MG63 (cell line): ENCODE results near the gene UNCX. TPM values are rescaled to one million over a fixed set of nuclear protein-coding genes. Genes with fewer than 3 reads are reported as not detected.
"Not testable (repeated sequence)": the region's sequence is repeated elsewhere in the genome, so short reads cannot be mapped to it uniquely, and the experiment has no call there.

Source experiments
- DNase-seq: peaks from one replicate; pipeline ENCODE4 v3.0.0-alpha.2; 2020
- H3K27me3 ChIP-seq: fragments of 250-450 bp; sonication (Bioruptor Pico); 2 replicates; pipeline ENCODE4 v1.5.1; 2020; ENCODE audit warnings: mild to moderate bottlenecking, moderate library complexity
- H3K36me3 ChIP-seq: fragments of 250-450 bp; sonication (Bioruptor Pico); 2 replicates; pipeline ENCODE4 v1.5.1; 2020; ENCODE audit warnings: mild to moderate bottlenecking, moderate library complexity
- H3K4me3 ChIP-seq: fragments of 250-450 bp; sonication (Bioruptor Pico); 2 replicates; pipeline ENCODE4 v1.5.1; 2020; ENCODE audit warnings: mild to moderate bottlenecking, moderate library complexity
- H3K9me3 ChIP-seq: fragments of 250-450 bp; sonication (Bioruptor Pico); 2 replicates; pipeline ENCODE4 v1.5.1; 2020; ENCODE audit warnings: mild to moderate bottlenecking, moderate library complexity
- total RNA-seq: library from RNA; depleted of rRNA; stranded (reverse); fragments of >200 nt; shearing (Covaris generic); gene quantifications from 2 replicates; pipeline ENCODE4 v1.2.3, GENCODE V29; 2014; ENCODE audit warnings: low replicate concordance

Gene UNCX
- total RNA-seq, 1 experiment from 2014 or later, result not detected

DNA sequence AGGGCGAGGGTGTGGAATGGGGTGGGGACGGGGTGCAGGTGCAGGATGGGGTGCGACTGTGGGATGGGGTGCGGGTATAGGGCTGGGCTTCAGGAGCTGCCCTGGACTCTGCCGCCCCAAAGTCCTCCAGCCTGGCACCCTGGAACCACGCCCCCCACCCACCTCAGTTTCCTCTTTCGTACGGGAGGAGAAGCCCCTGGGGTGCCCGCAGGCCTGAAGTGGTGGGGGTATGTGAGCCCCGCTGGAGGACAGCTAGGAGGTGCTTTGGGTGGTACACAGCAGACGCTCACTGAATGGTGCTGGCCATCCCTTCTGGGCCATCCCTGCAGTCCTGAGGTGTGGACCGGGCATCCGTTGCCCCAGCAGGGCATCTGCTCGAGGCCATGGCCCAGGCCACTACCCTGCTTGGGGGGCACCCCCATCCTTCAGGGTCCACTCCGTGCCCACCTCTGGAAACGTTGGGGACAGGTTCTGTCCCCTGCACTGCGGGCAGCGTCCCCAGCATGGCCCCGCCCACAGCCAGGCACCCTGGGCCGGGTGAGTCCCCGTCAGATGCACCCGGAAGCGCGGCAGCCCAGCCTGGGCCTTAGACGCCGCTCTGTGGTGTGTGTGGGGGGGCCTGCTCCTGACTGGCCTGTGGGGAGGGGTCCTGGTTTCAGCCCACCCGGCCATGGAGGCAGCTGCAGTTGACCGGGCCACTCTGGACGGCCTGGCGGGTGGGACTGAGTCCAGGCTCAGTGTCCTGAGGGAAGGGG, 41.6 kb downstream of the UNCX start:
- Histone ChIP-seq H3K27me3 (peaks cover 6% of the 10 kb centered on the region), H3K36me3 (no peaks in the 10 kb centered on the region), H3K4me3 (no peak overlapping the region), H3K9me3 (no peaks in the 10 kb centered on the region)
- no peak for DNase-seq

DNA sequence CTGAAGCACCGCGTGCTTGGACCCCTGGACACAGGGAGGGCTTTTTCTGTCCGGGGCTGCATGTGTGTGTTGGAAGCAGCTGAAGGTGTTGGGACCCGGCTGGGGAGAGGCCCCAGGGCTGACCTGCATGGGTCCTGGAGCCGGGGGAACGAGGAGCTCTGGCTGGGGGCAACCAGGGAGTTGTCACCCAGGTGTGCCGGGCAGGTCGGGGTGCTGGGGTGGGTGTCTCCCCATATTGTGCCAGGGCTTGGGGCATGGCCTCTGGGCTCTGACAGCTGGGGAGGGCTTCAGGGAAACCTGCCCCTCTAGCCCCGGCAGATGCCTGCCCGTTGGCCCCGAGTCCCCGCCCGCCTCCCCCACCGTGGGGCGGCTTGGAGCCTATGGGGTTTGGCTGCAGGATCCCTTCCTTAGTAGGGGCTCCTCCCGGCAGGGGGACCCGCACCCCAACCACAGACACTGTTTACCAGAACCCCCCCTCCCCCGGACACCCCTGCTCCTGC, 42.3 kb downstream of the UNCX start:
- no peak for DNase-seq
- no peaks in the 10 kb centered on the region; the same call in 1 of the 2 replicates for H3K27me3 ChIP-seq

DNA sequence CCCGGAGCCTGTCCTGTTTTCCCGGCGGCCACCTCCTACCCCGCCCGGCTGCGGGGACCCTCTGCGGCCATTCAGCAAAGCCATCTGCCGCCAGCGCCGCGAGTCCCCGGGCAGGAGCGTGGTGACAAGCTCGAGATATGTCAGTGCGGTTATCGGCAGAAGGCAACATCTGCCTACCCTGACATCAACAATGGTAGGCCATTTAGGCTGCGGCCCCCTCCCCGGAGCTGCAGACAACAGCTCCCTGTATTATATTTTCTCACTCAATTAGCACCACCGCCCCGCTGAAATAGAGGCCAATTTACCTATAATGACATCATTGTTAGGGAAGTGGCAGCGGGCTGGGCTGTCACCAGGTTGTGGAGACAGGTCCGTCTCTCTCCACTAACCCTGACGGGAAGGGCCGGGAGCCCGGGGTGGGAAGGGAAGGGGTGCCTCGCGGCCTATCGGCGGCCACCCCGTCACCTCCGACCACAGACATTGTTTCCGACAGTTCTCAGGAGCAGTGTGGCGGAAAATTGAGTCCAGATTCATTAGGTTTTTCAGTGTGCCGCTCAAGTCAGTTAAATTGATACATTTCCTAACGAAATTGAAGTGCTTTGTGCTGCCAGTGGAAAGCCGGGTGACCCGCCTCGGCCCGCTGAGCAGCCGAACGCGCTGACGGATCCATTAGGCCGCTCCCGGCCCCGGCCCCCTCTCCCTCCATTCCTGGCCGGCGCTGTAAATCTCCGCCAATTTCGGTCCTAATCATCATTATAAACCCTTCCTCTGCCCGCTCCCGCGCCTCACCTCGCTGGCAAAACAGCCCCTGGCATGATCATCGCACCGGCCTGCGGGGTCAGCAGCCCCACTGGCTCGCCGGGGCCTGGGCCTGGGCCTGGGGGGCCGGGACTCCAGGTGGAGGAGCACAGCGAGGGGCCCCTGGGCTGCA, 43.0 kb downstream of the UNCX start:
- Histone ChIP-seq H3K36me3 (no peaks in the 10 kb centered on the region), H3K9me3 (no peaks in the 10 kb centered on the region), H3K4me3 (no peak overlapping the region), H3K27me3 (no peaks in the 10 kb centered on the region)
- DNase-seq, result no peak

More for the DNA sequence above, 42.3 kb downstream of the UNCX start:
- Histone ChIP-seq H3K9me3 (no peaks in the 10 kb centered on the region), H3K36me3 (no peaks in the 10 kb centered on the region), H3K4me3 (no peak overlapping the region)

DNA sequence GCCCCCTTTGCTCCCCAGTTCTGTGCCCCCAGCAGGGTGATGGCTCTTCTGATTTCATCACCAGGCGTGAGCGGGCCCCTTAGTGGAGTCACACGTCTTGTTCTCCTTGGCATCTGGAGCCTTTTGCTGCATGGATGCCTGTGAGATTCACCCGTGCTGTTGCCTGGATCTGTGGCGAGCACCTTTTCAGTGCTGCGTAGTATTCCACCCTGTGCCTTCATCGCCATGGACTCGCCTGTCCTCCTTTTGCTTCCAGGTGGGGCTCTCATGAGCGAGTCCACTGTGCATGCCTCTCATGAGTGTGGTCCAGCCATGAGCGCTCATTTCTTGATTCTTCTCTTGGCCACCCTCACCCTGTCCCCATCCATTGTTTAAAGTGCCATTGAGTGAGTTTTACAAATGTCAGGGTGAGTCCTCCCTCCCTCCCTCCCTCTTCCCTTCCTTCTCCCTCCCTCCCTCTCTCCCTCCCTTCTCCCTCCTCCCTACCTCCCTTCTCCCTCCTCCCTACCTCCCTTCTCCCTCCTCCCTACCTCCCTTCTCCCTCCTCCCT, 44.0 kb downstream of the UNCX start:
- no peaks in the 10 kb centered on the region for H3K36me3 ChIP-seq

DNA sequence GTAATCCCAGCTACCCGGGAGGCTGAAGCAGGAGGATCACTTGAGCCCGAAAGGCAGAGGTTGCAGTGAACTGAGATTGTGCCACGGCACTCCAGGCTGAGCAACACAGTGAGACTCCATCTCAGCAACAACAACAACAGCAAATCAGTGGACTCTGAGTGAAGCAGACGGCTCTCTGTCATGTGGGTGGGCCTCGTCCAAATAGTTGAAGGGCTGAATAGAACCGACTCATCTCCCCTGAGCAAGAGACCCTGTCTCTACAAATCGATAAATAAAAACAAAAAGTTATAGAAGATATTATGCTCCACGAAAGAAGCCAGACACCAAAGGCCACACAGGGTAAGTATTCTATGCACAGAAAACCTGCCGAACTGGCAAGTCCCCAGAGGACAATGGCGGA, 45.9 kb downstream of the UNCX start:
- no peaks in the 10 kb centered on the region for H3K36me3 ChIP-seq
- no peaks in the 10 kb centered on the region for H3K9me3 ChIP-seq
- no peak overlapping the region for H3K4me3 ChIP-seq
- DNase-seq, result no peak
- H3K27me3 ChIP-seq, result peaks cover 3% of the 10 kb centered on the region; the same call in 1 of the 2 replicates

More for the DNA sequence above, 44.0 kb downstream of the UNCX start:
- no peaks in the 10 kb centered on the region for H3K9me3 ChIP-seq
- H3K27me3 ChIP-seq, result peaks cover 3% of the 10 kb centered on the region; the same call in 1 of the 2 replicates
- no peak overlapping the region for H3K4me3 ChIP-seq
- DNase-seq, result no peak

DNA sequence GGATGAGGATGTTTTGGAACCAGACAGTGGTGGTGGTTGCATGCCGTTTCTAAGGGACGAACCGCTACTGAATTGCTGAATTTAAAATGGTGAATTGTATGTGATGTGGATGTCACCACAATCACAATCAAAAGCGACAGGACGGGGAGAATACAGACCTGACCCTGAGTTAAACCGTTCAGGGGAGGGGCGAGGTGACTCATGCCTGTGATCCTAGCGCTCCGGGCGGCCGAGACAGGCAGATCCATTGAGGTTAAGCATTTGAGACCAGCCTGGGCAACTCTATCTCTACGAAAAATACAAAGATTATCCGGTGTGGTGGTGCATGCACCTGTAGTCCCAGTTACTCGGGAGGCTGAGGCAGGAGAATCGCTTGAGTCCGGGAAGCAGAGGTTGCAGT, 46.4 kb downstream of the UNCX start:
- DNase-seq, result no peak
- Histone ChIP-seq H3K9me3 (no peaks in the 10 kb centered on the region), H3K36me3 (no peaks in the 10 kb centered on the region), H3K4me3 (no peak overlapping the region), H3K27me3 (peaks cover 3% of the 10 kb centered on the region; the same call in 1 of the 2 replicates)

DNA sequence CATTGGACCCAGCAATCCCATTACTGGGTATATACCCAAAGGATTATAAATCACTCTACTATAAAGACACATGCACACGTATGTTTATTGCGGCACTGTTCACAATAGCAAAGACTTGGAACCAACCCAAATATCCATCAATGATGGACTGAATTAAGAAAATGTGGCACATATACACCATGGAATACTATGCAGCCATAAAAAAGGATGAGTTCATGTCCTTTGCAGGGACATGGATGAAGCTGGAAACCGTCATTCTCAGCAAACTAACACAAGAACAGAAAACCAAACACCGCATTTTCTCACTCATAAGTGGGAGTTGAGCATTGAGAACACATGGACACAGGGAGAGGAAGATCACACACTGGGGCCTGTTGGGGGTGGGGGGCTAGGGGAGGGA, 47.2 kb downstream of the UNCX start:
- not testable (repeated sequence) for H3K36me3 ChIP-seq, H3K9me3 ChIP-seq, H3K27me3 ChIP-seq, H3K4me3 ChIP-seq, DNase-seq

DNA sequence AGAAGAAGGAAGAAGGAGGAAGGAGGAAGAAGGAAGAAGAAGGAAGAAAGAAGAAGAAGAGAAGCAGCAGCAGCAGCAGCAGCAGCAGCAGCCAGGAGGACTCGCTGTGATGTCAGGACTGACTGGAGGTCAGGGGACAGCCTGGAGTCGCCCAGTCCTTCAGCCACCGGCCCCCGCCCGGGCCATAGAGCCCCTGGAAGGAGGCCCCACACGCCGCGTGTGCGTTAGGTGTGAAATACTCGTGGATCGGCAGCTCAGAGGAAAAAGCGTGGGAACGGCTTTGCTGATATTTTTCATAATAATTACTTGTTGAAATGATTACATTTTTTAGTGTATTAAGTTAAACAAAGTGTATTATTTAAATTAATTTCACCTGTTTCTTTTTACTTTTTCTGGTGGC, 48.4 kb downstream of the UNCX start:
- DNase-seq, result no peak
- H3K9me3 ChIP-seq, result no peaks in the 10 kb centered on the region
- no peaks in the 10 kb centered on the region for H3K36me3 ChIP-seq
- H3K27me3 ChIP-seq, result peaks cover 3% of the 10 kb centered on the region; the same call in 1 of the 2 replicates
- H3K4me3 ChIP-seq, result no peak overlapping the region

DNA sequence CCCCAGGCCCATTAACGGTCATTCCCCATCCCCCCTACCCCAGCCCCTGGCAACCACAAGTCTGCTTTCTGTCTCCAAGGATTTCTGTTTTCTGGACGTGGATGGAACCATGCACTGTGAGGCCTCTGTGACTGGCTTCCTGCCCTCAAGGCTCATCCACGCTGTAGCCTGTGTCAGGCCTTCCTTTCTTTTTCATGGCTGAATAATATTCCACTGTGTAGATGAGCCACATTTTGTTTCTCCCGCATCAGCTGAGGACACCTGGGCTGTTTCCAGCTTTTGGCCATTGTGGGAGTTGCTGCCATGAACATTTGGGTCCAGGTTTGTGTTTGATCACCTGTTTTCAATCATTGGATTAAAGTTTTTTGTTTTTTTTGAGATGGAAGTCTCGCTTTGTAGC, 50.0 kb downstream of the UNCX start:
- H3K4me3 ChIP-seq, result no peak overlapping the region
- no peaks in the 10 kb centered on the region for H3K9me3 ChIP-seq
- no peaks in the 10 kb centered on the region for H3K36me3 ChIP-seq
- peaks cover 3% of the 10 kb centered on the region; the same call in 1 of the 2 replicates for H3K27me3 ChIP-seq
- DNase-seq, result no peak

DNA sequence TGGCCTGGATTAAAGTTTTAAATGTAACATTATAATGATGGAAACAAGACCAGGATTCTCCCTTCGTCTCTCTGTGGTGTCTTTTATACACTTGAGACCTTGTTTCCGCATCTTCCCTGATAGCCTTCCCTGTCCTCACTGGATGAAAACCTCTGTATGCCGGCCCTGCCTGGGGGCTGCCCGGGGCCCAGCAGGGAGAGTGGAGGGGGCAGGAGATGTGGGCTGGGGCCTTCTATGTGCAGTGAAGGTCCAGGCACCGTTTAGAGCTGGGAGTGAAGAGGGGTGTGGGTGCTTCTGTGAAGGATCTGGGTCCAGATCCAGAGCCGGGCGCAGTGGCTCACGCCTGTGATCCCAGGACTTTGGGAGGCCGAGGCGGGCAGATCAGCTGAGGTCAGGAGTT, 50.7 kb downstream of the UNCX start:
- Histone ChIP-seq H3K9me3 (no peaks in the 10 kb centered on the region), H3K4me3 (no peak overlapping the region), H3K36me3 (no peaks in the 10 kb centered on the region), H3K27me3 (peaks cover 3% of the 10 kb centered on the region; the same call in 1 of the 2 replicates)
- no peak for DNase-seq

DNA sequence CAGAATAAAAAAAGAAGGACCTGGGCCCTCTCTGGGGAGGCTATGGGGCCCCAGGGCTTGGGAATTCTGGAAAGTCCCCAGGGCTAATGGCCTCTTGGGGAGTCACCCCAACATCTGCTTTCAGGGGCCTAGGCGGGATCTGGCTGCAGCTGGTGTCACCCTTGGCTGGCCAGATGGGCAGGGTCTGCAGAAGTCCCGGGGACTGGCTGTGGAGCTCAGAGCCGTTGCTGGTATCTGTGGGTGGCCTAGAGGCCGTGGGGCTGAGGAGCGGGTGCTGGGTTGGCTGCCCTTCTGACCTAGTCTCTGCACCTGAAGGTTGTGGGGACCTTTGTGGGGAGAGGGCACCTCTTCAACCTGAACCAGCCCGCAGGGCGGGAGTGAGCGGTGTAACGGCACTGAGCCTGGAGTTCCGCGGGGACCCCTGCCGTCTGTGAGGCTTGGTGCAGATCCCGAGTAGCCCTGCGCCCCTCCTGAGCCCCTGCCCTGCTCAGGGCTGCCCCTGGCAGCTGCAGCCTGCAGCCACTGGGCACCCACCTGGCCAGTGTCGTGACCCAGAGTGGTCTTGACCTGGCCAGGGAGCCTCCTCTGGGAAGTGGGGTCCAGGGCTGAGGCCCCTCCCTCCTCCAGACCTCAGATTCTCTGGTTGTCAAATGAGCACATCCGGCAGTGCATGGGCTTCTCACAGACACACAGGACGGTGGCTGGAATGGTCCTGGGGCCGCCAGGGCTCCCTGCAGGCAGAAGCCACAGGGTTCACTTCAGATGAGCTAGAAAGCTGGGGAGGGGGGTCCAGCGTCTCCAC, 51.5 kb downstream of the UNCX start:
- DNase-seq, result no peak
- Histone ChIP-seq H3K4me3 (no peak overlapping the region), H3K36me3 (no peaks in the 10 kb centered on the region), H3K27me3 (peaks cover 3% of the 10 kb centered on the region; the same call in 1 of the 2 replicates), H3K9me3 (no peaks in the 10 kb centered on the region)

DNA sequence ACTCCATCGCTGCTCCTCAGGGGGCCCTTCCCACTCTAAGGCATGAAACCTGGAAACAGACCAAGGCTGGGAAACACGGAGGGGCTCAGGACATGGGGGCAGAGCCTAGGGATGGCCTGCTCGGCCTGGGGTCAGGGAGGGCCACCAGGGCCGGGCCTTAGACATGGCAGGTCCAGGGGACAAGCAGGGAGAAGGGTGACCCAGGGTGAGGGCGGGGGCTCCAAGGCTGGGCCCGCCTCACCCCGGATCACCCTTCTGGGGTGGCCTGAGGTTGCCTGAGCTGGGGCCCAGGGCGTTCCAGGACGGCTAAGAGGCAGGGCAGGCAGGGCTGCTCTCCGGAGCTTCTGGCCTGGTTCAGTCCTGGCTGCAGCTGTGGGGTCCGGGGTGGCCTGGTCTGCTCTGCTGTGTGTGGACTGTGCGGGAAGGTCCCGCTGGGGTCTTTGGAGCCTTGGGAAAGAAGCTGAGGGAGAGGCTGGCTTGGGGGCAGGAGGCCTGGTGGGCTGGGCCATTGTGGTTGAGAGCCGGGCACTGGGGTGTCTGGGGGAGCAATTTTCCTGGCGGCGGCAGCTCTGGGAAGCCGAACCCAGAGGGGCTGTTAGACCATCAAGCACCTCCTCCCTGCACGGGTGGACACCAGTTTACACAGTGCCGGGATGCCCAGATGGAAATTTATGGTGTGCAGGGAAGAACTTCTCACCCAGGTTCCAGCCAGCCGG, 52.2 kb downstream of the UNCX start:
- peaks cover 3% of the 10 kb centered on the region; the same call in 1 of the 2 replicates for H3K27me3 ChIP-seq
- no peak overlapping the region for H3K4me3 ChIP-seq
- no peaks in the 10 kb centered on the region for H3K36me3 ChIP-seq
- no peak for DNase-seq
- H3K9me3 ChIP-seq, result no peaks in the 10 kb centered on the region

DNA sequence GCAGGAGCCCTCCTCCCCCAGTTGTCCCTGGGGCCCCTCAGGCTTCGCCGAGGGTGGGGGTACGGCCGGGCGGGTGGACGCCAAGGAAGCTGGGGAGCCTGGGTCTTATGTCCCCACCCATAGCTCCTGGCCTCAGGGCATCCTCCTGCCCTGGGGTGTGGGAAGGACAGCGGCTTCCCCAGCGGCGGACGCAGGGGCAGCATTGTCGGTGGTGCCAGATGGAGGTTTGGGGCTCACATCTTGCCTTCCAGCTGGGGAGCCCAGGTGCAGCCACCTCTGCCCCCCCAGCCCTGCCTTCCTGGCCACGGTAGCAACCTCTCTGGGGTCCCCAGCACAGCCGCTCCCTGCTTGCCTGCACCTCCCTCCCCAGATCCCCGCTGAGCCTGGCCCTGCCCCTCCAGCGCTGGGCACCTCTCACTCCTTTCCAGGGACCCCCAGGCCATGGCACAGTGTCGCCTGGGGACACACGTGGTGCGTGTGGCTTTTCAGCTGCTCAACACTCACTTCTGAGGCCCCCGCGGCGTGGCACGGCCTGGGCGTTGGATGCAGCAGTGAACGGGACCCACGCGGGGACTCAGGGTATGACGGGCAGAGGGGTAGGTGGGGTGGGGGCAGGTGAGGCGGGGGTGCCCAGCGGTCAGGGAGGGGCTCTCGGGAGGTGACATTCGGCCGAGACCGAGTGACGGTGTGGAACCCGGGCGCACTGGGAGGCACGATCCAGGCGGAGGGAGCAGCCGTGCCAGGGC, 53.1 kb downstream of the UNCX start:
- no peaks in the 10 kb centered on the region for H3K36me3 ChIP-seq
- H3K4me3 ChIP-seq, result no peak overlapping the region
- no peak for DNase-seq
- H3K9me3 ChIP-seq, result no peaks in the 10 kb centered on the region
- peaks cover 3% of the 10 kb centered on the region; the same call in 1 of the 2 replicates for H3K27me3 ChIP-seq
